Activated naive CD4-positive, alpha-beta T cell (primary cell): ENCODE measurements around the gene PAX4.

ENCODE experiments used
- DNase-seq, 4 experiments: peaks; one replicate each; lab custom pipeline; 2025; lab: John Stamatoyannopoulos, UW

Gene PAX4

DNA sequence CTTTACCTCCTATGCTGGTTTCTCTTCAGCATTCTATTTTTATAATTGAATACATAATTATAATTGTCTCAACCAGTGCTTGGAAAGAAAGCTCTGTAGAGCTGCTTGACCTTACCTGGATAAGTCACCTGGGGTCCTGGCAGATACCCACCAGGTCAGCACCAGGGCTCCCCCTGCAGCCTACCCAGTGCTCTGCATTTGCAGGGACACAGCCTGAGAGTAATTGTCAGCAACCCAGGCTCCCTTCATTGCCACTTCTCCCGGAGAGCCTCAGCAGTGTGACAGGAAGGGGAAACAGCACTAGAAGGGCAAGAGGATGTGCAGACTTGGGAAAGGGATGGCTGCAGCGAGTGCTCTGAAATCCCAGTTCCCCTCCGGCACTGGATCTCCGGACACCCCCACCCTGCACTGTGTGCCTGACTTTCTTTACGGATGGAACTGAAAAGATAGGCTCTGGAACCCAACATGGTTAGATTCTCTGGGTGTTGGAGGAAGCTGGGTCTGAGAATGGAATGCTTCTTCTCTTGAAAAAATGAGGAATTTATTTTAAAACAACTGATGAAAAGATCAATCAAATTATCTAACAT, 11.4 kb upstream of the PAX4 start:
- peak in 1 of 4 experiments; percentile 17 for DNase-seq

DNA sequence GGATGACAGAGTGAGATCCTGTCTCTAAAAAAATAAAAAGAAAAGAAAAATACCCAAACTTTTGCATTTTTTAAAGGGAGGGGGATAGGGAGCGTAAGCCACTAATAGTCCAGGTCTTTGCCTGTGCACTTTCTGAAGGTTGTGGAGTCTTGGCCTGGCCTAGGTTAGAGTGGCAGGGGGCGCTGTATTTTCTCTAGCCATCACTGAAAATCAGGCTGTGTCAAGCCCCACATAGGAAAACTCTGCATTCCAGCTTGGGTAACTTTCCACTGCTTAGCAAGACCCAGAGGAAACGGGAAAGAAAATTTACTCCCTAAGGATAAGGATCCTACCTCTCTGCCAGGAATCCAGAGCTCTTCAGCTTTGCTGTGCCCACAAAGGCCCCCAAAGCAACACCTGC, 10.5 kb upstream of the PAX4 start:
- no peak for DNase-seq

DNA sequence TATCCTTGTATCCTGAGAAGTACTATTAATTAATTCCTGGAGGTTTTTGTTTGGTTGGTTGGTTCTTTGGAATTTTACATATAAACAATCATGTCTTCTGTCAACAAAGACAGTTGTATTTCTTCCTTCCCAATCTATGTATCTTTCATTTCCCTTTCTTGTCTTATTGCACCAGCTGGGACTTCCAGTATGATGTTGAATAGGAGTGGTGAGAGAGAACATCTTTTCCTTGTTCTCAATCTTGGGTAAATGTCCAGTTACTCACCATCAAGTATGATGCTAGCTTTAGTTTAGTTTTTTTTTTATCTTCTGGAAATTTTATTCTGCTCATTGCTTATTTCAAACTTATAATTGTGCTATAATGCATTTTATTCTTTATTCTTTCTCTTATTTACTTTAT, 7.4 kb upstream of the PAX4 start:
- no peak for DNase-seq

DNA sequence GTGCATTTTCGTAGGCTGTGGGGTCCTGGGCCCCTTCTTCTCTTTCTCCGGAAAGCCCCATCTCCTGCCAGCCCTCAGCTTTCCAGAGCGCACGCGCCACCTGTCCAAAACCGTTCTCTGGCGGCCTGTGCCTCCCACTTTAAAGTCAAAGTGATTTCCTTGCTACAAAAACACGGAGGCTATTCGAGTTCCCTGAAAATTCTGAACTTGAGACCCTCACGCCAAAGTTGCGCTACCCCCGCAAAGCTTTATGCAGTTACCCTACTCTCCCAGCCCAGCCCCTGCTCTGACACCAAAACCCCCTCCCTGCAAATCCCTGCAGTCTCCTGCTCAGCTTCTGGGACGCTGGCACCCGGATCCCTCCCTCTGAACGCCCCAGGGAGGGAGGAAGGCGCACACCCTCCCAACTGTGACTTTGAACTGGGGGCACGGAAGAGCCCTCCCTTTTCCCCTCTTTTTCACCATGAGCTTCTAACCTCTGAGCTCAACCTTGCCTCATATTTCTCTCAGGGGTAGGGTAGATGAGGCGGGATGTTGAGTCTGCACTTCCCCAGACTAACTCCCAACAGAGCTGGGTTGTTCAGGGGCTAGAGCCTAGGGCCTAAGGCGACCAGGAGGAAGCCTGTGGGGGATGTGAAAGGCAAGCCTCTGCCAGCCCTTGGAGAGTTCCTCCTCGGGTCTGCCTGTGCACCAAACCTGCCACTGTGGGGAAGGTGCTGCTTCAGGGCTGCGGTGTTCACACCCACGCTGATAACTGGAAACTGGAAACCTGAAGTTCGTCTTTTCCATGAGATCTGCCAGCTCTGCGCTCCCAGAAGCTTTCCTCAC, 2.7 kb upstream of the PAX4 start:
- DNase-seq = no peak

DNA sequence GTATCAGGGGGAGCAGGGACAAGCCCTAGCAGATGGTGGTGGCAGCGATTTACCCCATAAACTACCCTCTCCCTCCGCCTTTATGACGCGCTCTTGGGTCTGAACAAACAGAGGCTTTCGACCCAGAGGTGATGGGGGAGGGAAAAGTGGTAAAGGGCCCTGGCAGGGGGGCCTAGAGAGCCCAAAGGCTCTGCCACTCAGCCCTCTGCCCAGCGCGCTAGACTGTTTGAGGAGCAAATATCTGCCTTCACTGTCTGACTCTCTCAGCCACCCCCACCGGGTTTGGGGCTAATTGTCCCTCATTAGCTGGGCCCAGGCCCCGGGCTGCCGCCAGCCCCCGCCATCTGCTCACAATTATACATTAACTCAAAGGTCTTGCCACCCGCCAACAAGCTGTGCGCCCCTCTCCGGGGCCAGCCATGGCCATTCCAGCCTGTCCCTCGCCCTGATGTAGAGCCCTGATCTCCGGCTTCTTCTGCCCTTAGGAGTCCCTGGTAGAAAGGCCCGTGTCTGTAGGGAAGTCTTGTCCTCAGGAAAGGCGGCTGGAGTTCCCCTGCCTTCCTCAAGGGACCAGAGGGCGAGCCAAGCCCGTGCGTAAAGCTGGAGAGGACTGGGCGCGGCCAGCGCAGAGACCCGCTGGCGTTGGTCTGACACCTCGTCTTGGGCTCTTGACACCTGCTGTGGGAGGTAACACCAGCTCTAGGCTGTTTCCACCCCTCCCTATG, 1.9 kb upstream of the PAX4 start:
- no peak for DNase-seq

DNA sequence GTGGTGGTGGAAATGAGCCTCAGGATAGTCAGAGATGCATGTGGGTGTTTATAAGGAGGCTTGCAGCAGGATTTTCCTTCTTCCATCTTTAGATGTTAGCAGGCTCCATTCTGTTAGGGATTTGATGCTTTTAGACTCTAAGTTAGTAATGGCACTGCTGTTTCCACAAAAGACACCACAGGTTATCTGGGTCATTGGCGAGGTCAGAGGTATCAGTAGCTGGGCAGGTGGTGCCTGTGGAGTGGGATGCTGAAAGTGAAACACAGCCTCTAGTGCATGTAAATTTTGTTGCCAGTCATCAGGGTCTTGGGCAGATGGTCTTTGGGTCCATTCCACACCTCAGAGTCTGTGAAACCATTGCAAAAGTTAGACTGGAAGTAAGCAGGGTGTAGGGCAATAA, 833 bp upstream of the PAX4 start:
- DNase-seq = no peak

DNA sequence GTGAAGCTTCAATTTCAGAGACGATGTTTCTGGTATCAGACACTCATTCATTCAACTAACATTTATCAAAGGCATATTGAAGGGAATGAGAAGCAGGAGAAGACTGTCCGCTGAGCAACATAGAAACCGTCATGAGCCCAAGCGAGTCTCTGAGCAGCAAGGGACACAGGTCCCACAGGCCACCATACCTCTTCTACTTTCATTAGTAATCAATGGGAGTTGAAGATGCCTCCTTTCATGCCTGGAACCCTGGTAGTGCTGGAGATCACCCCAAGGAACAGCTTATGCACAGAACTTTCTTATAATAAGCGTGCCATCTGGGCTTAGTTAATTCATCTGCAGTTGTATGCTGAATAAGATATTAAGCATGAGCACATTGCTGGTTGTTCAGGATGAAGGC, 1.2 kb downstream of the PAX4 start:
- no peak for DNase-seq

DNA sequence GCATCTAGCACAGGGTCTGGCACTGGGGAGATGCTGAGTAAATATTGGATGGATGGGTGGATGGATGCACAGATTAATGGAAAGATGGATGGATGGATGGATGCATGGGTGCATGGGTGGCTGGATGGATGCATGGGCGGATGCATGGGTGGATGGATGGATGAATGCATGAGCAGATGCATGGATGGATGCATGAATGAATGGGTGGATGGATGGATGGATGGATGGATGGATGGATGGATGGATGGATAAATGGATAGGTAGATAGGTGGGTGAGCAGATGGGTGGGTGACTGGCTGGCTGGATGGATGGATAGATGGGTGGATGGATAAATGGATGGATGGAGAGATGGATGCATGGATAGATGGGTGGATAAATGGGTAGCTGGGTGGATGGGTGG, 5.7 kb downstream of the PAX4 start:
- no peak for DNase-seq

DNA sequence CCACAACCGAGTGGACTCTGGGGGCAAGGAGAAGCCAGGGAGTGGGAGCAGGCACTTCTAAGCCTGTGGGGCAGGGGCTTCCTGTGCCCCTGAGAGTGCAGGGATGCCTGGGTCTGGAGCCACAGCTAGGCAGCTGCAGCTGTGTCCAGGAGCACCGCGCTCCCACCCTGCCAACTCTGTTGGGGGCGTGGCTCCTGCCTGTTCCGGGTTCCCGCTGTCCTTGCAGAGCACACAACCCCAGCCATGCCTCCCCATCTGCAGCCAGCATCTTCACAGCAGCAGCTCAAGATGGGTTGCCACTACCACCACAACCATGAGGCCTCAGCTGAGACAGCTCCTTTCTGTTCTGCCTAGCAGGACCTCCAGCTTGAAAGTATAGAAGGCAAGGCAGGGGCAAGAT, 8.6 kb downstream of the PAX4 start:
- no peak for DNase-seq

DNA sequence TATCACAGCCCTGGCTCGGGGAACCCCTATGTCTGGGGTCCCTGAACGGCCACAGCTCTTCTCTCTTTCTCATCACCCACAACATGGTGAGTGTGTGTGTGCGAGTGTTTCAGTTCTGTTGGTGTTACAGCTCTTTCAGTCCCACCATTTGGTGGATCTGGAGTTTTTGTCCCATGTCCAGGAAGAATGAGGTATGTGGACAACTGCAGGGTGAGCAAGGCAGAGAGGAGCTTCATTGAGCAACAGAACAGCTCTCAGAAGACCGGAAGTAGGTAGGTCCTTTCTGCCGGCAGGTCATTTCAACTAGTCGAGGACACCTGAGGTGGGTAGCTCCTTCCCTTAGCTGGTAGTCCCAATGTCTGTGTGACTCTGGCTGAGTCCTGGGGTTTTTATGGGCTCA, 9.5 kb downstream of the PAX4 start:
- no peak for DNase-seq

DNA sequence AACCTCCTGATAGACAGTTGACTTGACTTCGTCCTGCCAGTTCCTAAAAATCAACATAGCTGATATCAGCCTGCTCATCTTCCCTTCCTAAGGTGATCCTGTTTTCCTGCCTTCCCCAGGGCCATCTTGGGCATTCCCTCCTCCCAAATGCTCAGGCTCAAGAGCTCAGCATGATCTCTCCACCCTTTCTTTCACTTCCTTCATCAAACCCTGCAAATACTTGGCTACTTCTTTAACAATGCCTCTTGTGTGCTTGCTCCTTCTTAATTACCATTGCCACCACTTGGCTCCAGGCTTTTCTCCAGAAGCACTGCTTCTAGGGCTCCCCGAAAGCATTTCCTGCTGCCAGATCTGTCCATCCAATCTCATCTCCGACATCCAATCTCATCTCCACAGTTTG, 17.1 kb downstream of the PAX4 start:
- DNase-seq = no peak

DNA sequence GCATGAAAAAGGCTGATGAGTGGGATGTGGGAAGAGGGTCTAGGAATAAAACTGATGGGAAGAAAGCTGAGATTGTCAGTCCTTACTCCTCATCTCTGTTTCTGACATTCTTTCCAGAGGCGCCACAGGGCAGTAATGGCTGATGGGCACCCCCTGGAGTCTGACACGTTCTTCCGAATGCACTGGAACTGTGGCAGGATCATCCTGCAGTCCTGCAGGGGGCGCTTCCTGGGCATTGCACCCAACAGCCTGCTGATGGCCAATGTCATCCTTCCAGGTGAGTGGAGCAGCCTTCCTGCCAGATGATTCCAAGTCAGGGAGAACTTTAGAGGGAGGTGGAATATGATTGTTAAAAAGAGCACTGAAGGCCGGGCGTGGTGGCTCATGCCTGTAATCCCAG, 19.6 kb downstream of the PAX4 start:
- no peak for DNase-seq

DNA sequence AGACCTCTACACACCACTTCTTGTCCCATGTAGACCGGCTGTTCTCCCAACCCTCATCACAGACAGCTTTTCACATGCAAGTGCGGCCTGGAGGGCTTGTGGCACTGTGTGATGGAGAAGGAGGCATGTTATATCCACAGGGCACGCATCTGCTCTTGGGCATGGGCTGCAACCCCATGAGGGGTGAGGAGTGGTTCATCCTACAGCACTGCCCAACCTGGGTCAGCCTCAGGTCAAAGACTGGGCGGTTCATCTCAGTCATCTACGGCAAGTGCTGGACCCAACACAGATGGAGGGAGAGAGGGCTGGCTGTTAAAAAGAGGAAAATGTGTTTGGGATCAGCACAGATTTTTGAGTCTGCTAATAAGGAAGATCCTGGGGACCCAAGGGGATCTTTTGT, 22.2 kb downstream of the PAX4 start:
- DNase-seq = no peak

DNA sequence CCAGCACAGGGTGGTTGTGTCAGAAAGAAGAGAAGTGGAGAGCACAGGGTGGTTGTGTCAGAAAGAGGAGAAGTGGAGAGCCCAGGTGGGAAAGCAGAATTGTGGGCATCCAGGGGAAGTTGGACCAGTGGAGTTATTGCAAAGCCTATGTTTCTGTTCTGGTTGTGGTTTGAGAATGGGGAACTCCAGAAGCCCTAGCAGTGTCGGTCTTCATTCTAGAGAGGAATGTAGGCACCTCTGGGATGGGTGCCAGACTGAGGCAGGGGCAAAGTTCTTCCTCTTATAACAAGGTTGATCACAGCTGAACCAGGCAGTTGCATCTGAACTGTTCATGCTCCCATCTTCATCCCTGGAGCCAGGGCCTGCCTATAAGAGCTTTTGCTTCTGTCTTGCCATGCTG, 23.5 kb downstream of the PAX4 start:
- DNase-seq = no peak

DNA sequence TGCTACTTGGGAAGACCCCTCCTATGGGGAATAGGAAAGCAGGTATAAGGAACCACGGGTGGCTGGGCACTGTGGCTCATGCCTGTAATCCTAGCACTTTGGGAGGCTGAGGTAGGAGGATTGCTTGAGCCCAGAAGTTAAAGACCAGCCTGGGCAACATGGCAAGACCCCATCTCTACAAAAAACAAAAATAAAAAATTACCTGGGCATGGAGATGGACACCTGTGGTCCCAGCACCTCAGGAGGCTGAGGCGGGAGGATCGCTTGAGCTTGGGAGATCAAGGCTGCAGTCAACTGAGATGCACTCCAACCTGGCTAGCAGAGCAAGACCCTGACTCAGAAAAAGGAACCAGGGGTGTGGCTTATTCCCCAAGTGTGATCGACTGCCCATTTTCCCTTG, 25.4 kb downstream of the PAX4 start:
- DNase-seq = no peak

DNA sequence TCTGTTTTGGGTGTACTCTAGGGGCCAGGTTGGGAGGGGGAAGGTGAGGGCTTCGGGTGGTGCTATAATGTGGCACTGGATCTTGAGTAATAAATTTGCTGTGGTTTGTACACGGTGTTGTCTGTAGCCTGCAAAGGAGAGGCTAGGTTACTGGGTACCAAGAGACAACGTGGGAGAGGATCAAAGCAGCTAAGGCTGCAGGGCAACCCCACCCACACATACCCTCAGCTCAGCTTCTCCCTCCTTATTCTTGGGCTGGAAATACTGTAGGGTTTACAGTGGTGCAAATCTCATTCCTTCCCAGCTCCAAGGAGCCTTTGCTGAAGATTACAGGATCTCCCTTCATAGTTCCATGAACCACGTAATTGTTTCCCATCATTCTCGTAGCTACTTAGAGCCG, 26.4 kb downstream of the PAX4 start:
- no peak for DNase-seq

DNA sequence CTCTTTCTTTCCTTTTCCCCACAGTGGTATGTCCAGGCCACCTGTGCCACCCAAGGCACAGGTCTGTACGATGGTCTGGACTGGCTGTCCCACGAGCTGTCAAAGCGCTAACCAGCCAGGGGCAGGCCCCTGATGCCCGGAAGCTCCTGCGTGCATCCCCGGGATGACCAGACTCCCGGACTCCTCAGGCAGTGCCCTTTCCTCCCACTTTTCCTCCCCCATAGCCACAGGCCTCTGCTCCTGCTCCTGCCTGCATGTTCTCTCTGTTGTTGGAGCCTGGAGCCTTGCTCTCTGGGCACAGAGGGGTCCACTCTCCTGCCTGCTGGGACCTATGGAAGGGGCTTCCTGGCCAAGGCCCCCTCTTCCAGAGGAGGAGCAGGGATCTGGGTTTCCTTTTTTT, 26.8 kb downstream of the PAX4 start:
- no peak for DNase-seq

DNA sequence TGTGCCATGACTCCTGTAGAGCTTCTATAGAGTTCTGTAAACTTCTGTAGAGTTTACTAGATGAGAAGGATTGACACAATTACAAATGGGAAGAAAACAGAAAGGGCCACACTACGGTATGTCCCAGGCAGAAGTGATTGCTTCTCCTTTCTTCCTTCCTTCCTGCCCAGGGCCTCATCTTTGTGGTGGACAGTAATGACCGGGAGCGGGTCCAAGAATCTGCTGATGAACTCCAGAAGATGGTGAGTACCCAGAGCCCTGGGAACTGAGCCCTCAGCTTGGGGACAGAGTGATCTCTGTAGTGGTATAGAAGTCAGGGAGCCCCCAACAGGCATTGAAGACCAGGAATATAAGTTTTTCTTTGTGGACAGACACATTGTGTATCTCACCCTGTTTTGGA, 28.0 kb downstream of the PAX4 start:
- no peak for DNase-seq

DNA sequence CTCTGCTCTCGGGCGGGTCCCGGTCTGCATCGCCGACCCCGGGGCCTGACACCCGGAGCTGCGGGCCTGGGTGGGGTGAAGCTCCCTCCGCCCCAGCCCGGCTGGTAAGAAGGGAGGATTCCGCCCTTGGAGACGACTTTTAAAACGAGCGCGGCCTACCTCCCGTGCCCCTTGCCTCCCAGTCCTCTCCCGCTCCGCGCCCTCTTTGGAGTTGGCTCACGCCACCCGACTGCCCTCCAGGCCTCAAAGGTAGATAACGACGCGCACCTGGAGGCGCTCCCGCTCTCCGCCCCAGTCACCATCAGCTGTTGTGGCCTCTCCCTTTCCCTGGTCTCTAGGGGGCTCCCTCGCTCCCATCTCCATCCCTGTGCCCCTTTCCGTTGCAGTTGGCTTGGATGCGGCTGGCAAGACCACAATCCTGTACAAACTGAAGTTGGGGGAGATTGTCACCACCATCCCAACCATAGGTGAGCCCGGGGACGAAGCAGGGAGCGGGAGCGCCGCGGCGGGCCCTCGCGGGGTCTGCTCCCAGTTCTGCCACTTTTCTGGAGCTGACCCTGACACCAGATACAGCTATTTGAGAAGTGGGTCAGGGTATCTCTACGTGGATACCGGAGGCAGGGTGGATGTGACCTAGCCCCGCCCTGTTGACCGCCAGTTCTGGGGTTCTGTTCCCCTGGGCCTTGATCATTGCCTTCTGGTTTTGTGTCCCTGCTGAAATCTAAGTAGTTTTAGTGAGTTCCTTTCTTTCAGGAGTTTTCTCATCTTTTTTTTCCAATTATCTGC, 29.1 kb downstream of the PAX4 start:
- peak in 2 of 4 experiments; percentile 27 to 41 for DNase-seq

DNA sequence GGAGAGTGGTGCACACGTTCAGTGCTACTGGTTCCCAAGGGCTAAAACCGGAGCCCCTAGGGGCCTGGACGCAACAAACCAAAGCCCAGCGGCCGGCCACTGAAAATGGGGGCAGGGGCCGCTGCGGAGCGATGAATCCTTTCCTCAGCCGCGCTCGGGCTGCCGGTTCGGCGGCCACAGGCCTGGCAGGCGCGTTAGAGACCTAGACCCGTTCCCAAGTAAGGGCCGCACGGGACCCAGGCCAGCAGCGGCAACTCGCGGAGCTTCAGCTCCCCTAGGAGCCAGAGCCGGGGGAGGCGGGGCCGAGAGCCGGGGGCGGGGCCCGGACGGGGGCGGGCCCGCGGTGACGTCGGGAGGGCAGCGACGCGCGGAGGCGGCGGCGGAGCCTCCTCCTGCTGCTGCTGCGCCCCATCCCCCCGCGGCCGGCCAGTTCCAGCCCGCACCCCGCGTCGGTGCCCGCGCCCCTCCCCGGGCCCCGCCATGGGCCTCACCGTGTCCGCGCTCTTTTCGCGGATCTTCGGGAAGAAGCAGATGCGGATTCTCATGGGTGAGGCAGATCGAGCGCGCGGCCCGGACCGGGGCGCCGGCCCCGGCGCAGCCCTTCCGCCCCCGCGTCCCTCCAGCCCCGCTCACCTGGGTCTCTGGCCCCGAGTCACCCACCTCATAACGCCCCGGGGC, 29.8 kb downstream of the PAX4 start, which contains the start of gene ARF5:
TSS of gene ARF5 (plus strand) at position 393 of the 678 bp plus-strand sequence. CDS start at position 481, 88 bp downstream.
- DNase-seq = peak; percentile 61 to 89 (median 68)

DNA sequence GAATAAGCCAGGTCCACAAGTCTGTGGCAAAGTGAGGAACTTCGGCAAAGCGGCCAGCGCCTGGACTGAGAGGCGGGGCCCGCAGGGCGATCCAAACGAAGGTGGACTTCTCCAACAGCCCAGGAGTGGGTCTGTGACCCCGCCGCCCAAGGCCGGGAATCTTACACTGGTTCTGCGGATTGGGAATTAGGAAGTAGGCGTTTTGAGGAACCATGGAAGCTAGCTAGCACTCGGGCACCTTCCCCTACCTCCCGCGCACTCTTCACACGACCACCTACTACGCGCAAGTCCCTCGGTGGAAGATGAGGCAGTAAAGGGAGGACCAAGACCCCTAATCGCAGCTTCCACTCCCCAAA, 30.3 kb downstream of the PAX4 start:
- no peak for DNase-seq

DNA sequence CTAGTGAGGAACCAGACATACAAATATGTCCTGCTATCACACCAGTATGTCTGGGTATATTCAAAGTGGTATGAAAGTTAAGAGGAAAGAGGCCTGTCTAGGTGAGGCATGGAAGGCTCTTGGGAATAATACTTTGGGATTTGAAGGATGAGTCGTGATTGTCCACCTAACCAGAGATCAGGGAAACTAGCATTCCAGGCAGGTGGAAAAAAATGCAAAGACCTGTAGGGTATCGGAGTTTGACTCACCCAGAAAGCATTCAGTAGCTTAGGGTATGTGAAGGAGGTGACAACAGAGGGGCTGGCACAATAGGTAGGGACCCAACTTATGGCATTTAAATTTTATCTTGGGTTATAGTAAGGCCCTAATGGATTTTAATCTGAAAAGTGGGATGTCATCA, 31.6 kb downstream of the PAX4 start:
- no peak for DNase-seq
